ENCODE results near the gene EXOC6B. TPM values are rescaled to one million over a fixed set of nuclear protein-coding genes. Genes with fewer than 3 reads are reported as not detected.

EXOC6B gene
- total and polyA plus RNA-seq, 2 of the 8 experiments (the other 6 are each of a cell fraction or from before 2014, with no cell fraction given): 13.5 to 33.0 TPM

DNA sequence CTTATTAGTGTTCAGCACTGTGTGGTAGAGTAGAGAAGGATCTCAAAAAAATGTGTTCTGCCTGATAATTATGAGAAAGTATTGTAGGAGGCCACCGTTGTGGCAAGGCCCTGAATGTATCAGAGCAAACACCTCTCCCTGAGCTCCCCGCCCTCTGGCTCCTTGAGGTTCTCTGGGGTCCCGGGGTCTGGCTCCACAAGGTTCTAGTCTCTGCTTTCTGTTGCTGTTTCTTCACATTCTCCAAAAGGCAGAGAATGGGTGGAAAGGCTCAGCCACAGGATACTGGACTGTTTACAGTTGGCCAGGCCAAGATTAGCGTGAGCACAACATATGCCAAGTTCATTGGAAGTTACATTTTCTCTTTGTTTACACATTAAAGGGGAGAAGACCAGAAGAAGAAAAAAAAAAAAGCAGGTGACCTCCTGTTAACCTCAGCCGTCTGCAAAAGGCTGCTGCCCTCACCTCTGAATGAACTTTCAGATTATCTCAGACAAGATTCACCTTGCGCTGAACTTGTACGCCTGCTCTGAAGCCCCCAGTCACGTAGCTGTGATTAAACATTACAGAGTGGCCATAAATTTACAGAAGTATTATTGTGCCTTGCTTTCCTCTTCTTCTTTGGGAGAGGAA lies 621.6 kb downstream of the EXOC6B start (continued):
- TF ChIP-seq, protein P1, sequence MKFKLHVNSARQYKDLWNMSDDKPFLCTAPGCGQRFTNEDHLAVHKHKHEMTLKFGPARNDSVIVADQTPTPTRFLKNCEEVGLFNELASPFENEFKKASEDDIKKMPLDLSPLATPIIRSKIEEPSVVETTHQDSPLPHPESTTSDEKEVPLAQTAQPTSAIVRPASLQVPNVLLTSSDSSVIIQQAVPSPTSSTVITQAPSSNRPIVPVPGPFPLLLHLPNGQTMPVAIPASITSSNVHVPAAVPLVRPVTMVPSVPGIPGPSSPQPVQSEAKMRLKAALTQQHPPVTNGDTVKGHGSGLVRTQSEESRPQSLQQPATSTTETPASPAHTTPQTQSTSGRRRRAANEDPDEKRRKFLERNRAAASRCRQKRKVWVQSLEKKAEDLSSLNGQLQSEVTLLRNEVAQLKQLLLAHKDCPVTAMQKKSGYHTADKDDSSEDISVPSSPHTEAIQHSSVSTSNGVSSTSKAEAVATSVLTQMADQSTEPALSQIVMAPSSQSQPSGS (IDR thresholded peaks at IDR 0.05; ENCODE audit: low read length): no peak
